ENCODE results near the gene PDE6A. TPM values are rescaled to one million over a fixed set of nuclear protein-coding genes. Genes with fewer than 3 reads are reported as not detected.

The PDE6A gene
- total and polyA plus RNA-seq, 2 donors (not counting 3 experiments of a cell fraction or from before 2014, with no cell fraction given): not detected

DNA sequence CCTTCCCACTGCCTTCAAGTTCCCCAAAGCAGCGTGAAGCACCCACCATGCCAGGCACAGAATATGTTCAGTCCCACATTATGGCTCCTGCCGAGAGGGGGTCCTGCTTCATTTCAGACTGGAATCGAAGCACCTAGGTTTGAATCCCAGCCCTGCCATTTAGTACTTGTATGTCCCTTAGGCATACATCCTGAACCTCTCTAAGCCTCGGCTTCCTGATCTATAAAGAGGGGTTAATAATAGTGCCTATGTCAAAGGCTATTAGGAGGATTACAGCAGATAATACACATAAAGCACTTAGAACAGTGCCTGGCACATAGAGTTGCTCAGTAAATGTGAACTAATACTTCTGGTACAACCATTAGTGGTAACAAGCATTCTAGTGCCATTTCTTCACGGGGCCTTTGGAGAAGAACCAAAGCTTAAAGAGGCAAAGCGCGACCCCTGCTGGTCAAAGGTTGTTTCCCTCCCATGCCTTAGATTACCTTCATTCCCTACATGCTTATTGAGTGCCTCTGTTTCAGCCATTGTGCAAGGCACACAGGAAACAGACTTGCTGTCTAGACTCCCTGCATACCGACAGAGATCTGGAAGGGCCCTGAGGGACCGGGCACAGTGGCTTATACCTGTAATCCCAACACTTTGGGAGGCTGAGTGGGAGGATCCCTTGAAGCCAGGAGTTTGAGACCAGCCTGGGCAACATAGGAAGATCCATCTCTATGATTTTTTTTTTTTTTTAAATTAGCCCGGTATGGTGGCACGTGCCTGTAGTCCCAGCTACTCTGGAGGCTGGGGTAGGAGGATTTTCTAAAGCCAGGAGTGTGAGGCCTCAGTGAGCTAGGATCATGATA lies 116.2 kb downstream of the PDE6A start:
- no peak overlapping the region for H3K27ac ChIP-seq (ENCODE audit: insufficient read depth, low read depth, low read length)
- H3K4me1 ChIP-seq (ENCODE audit: control insufficient read depth, extremely low read depth, insufficient read depth, low read length): no peaks in the 10 kb centered on the region
- no peaks in the 10 kb centered on the region for H3K9me1 ChIP-seq (replicated peaks; ENCODE audit: control insufficient read depth, extremely low read depth, insufficient read depth, low read length)
- H2AFZ ChIP-seq (ENCODE audit: low read depth, low read length): peak overlapping the region; percentile 41
- H3K4me3 ChIP-seq (replicated peaks in 1 of 3; ENCODE audit: insufficient read depth in 1 of 3, low read depth in 1 of 3, low read length in 3 of 3): no peak overlapping the region
- dilution Hi-C loops (cut with MboI; ENCODE audit: extremely low pct_ligation_motif_present, low sequenced_read_pairs): loop anchor here (10.0 kb wide), 1 partner anchor 194 kb away; no protein-coding TSS in a partner anchor
- FAIRE-seq: peak; percentile 97
- H3K79me2 ChIP-seq (ENCODE audit: control insufficient read depth, insufficient read depth, low read length): no peaks in the 10 kb centered on the region
- H3K4me2 ChIP-seq (ENCODE audit: insufficient read depth, low read length): no peak overlapping the region
- no peak overlapping the region for H3K9ac ChIP-seq (replicated peaks; ENCODE audit: extremely low read depth, insufficient read depth, low read length)
- ChIA-PET POLR2A (no interaction called here), CTCF (interaction anchor here (0.6 to 19.7 kb wide), 39 partner anchors 8 to 387 kb away, joined by 3 to 639 read pairs (median 4); partner anchors contain the start of gene PPARGC1B)
- no peaks in the 10 kb centered on the region for H3K9me3 ChIP-seq (replicated peaks; ENCODE audit: control insufficient read depth, insufficient read depth, low read length)
- TF ChIP-seq MYC (IDR thresholded peaks at IDR 0.05; ENCODE audit: low read depth, low read length) (no peak), EZH2 (IDR thresholded peaks at IDR 0.05; ENCODE audit: borderline replicate concordance, low read depth, low read length, severe bottlenecking) (no peak), JUN (IDR thresholded peaks at IDR 0.05; ENCODE audit: borderline replicate concordance, insufficient read depth, insufficient read length, low read depth) (no peak), GATA2 (IDR thresholded peaks at IDR 0.05; ENCODE audit: insufficient read depth, insufficient read length, low read depth, low read length) (no peak), POLR2AphosphoS5 (IDR thresholded peaks at IDR 0.05; ENCODE audit: insufficient read depth, low read depth, low read length) (no peak), FOS (IDR thresholded peaks at IDR 0.05; ENCODE audit: borderline replicate concordance, insufficient read depth, low read length) (no peak)
- TF ChIP-seq, protein P1, sequence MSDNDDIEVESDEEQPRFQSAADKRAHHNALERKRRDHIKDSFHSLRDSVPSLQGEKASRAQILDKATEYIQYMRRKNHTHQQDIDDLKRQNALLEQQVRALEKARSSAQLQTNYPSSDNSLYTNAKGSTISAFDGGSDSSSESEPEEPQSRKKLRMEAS (IDR thresholded peaks at IDR 0.05; ENCODE audit: insufficient read depth, insufficient read length): no peak
- TF ChIP-seq, protein P2, sequence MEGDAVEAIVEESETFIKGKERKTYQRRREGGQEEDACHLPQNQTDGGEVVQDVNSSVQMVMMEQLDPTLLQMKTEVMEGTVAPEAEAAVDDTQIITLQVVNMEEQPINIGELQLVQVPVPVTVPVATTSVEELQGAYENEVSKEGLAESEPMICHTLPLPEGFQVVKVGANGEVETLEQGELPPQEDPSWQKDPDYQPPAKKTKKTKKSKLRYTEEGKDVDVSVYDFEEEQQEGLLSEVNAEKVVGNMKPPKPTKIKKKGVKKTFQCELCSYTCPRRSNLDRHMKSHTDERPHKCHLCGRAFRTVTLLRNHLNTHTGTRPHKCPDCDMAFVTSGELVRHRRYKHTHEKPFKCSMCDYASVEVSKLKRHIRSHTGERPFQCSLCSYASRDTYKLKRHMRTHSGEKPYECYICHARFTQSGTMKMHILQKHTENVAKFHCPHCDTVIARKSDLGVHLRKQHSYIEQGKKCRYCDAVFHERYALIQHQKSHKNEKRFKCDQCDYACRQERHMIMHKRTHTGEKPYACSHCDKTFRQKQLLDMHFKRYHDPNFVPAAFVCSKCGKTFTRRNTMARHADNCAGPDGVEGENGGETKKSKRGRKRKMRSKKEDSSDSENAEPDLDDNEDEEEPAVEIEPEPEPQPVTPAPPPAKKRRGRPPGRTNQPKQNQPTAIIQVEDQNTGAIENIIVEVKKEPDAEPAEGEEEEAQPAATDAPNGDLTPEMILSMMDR (IDR thresholded peaks at IDR 0.05; ENCODE audit: extremely low read depth in 1 of 2, insufficient read depth in 1 of 2, low read depth in 1 of 2, low read length in 2 of 2): peak; percentile 83 to 92
- no peaks in the 10 kb centered on the region for H3K27me3 ChIP-seq (ENCODE audit: control insufficient read depth in 2 of 2, insufficient read depth in 2 of 2, low read length in 2 of 2)
- no peaks in the 10 kb centered on the region for H4K20me1 ChIP-seq (replicated peaks; ENCODE audit: control insufficient read depth, extremely low read depth, insufficient read depth, low read length)
- peak; percentile 89 for DNase-seq (ENCODE audit: low read depth, low spot score)
- intact Hi-C loops (cut with micrococcal nuclease): loop anchor here (1.0 kb wide), 4 partner anchors 98 to 192 kb away; partner anchors contain the start of gene PPARGC1B
- no peaks in the 10 kb centered on the region for H3K36me3 ChIP-seq (ENCODE audit: control insufficient read depth in 2 of 2, extremely low read depth in 1 of 2, insufficient read depth in 2 of 2, low read length in 2 of 2)
- no TSS peak for BruUV-seq (replicated peaks)
